Peyer's patch (tissue), 4 donors: ENCODE data around the gene NHEJ1.

Experiments
- CTCF ChIP-seq, 6 experiments: fragments of 450-650 bp in 4 of 6; fragments of 200-600 bp in 2 of 6; sonication (generic) in 1 of 6; IDR thresholded peaks; one replicate each; pipeline ENCODE4 v1.5.1; 2017 to 2019; ENCODE audit warnings: antibody characterized with exemption in 6 of 6, mild to moderate bottlenecking in 3 of 6, moderate library complexity in 1 of 6
- POLR2A ChIP-seq, 2 donors: fragments of 450-650 bp; IDR thresholded peaks; one replicate each; pipeline ENCODE4 v1.5.1; 2017; ENCODE audit warnings: antibody characterized with exemption in 2 of 2, mild to moderate bottlenecking in 2 of 2, moderate library complexity in 2 of 2

- TF ChIP-seq CTCF (IDR thresholded peaks at IDR 0.05) (no peak), POLR2A (IDR thresholded peaks at IDR 0.05) (no peak)
These were observed 38.4 kb upstream of the NHEJ1 start for GRCh38 chr2:219198974-219199373.
